Stomach (tissue), 9 donors: ENCODE results near the gene GOSR2. TPM values are rescaled to one million over a fixed set of nuclear protein-coding genes. Genes with fewer than 3 reads are reported as not detected.

ENCODE experiments used
- DNase-seq, 2 donors: peaks; one replicate each; pipeline versions ENCODE4 v3.0.0 to v3.0.0-alpha.2; 2013 to 2019
- H3K27ac ChIP-seq, 5 donors: fragments of 200-600 bp in 4 of 5; sonication (generic) in 4 of 5; one replicate each; pipeline ENCODE4 v1.5.1; 2013 to 2019; ENCODE audit warnings: mild to moderate bottlenecking in 1 of 5, moderate library complexity in 1 of 5
- H3K27me3 ChIP-seq, 3 donors: fragments of 200-600 bp; sonication (generic); one replicate each; pipeline ENCODE4 v1.5.1; 2017 to 2019; ENCODE audit warnings: mixed run types in 1 of 3
- H3K36me3 ChIP-seq, 4 donors: fragments of 200-600 bp; sonication (generic); 1 replicate in 3 of 4; 2 replicates in 1 of 4; pipeline ENCODE4 v1.5.1; 2016 to 2019
- H3K4me1 ChIP-seq, 4 donors: fragments of 200-600 bp; sonication (generic); one replicate each; pipeline ENCODE4 v1.5.1; 2016 to 2019
- H3K4me3 ChIP-seq, 4 donors: fragments of 200-600 bp; sonication (generic) in 3 of 4; one replicate each; pipeline ENCODE4 v1.5.1; 2016 to 2019; ENCODE audit warnings: mild to moderate bottlenecking in 1 of 4
- H3K9me3 ChIP-seq, 4 donors: fragments of 200-600 bp; sonication (generic); one replicate each; pipeline ENCODE4 v1.5.1; 2016 to 2019
- CTCF ChIP-seq, 7 experiments: fragments of 450-650 bp in 4 of 7; fragments of 200-600 bp in 3 of 7; sonication (generic) in 3 of 7; IDR thresholded peaks; one replicate each; pipeline ENCODE4 v1.5.1; 2016 to 2019; ENCODE audit warnings: antibody characterized with exemption in 7 of 7, control low read depth in 2 of 7, mild to moderate bottlenecking in 1 of 7
- EP300 ChIP-seq: sonication (generic); formaldehyde crosslinking; IDR thresholded peaks from one replicate; pipeline ENCODE4 v1.6.1; 2017; ENCODE audit warnings: antibody characterized with exemption
- POLR2A ChIP-seq, 4 donors: fragments of 450-650 bp; IDR thresholded peaks; one replicate each; pipeline ENCODE4 v1.6.1; 2016; ENCODE audit warnings: antibody characterized with exemption in 4 of 4, control low read depth in 2 of 4, mild to moderate bottlenecking in 1 of 4, moderate library complexity in 1 of 4
- POLR2AphosphoS5 ChIP-seq, 3 donors: sonication (generic); formaldehyde crosslinking; IDR thresholded peaks; one replicate each; pipeline ENCODE4 v1.6.1; 2016; ENCODE audit warnings: antibody characterized with exemption in 3 of 3
- WGBS, 5 donors: extraction: QIAGEN DNeasy Blood & Tissue Kit in 3 of 5; methylation state at CpG; one replicate each; pipeline versions ENCODE4 v1.1.5 to v1.1.7; 2013 to 2018; 5-methylcytosine and 5-hydroxymethylcytosine counted together
- intact Hi-C: fragments of 100-400 bp; cut with DNase I; formaldehyde crosslinking; loops from one replicate; pipeline ENCODE4 v1.15.1; 2023; ENCODE audit warnings: low total_unique reads
- polyA plus RNA-seq, 3 donors: library from polyadenylated mRNA; stranded (reverse); fragments of 200-250 nt; gene quantifications; one replicate each; pipeline ENCODE4 v1.2.3, GENCODE V29; 2013
- total RNA-seq, 5 donors: library from RNA; depleted of rRNA; stranded (reverse); fragments of >200 nt; gene quantifications; one replicate each; pipeline versions ENCODE4 v1.1.0 to v1.2.3, GENCODE V29; 2014 to 2016
- donor health status: healthy with polysubstance abuse.
- donor health status: Bipolar disorder and iron deficiency.
- donor health status: healthy.

Gene GOSR2
- total and polyA plus RNA-seq, 8 donors: 15.3 to 84.0 (median 31.9) TPM

GRCh38 chr17:46962374-46962790, 39.4 kb downstream of the GOSR2 start:
- Histone ChIP-seq H3K9me3 (peaks cover 0 to 4% (median 0%) of the 10 kb centered on the region in 4 donors), H3K36me3 (peaks cover 0 to 7% (median 2%) of the 10 kb centered on the region in 4 donors), H3K27ac (no peak overlapping the region), H3K4me3 (no peak overlapping the region), H3K27me3 (no peaks in the 10 kb centered on the region), H3K4me1 (no peaks in the 10 kb centered on the region)
- no peak for DNase-seq
- intact Hi-C loops: no loop called here
- 2 to 36% (median 17%) methylated on average over 1 of the region's 1 CpG for WGBS, 5 donors
- TF ChIP-seq CTCF (IDR thresholded peaks at IDR 0.05) (no peak), POLR2AphosphoS5 (IDR thresholded peaks at IDR 0.05) (no peak), EP300 (no peak), POLR2A (IDR thresholded peaks at IDR 0.05) (no peak)

- Histone ChIP-seq H3K4me3 (no peak overlapping the region), H3K4me1 (no peaks in the 10 kb centered on the region)
- intact Hi-C loops: no loop called here
Observed at GRCh38 chr17:46963571-46963970, 40.6 kb downstream of the GOSR2 start.

GRCh38 chr17:46964315-46965265, 41.6 kb downstream of the GOSR2 start:
- DNase-seq: peak in 1 of 2 donors; percentile 30
- peaks cover 0 to 4% (median 0%) of the 10 kb centered on the region in 4 donors for H3K9me3 ChIP-seq
- no peak overlapping the region for H3K4me3 ChIP-seq
- H3K27ac ChIP-seq: no peak overlapping the region
- 76 to 84% (median 80%) methylated on average over 9 of the region's 9 CpGs for WGBS, 5 donors
- no peaks in the 10 kb centered on the region for H3K4me1 ChIP-seq
- peaks cover 0 to 13% (median 10%) of the 10 kb centered on the region in 4 donors for H3K36me3 ChIP-seq
- H3K27me3 ChIP-seq: no peaks in the 10 kb centered on the region
- TF ChIP-seq EP300 (no peak), CTCF (IDR thresholded peaks at IDR 0.05) (no peak), POLR2A (IDR thresholded peaks at IDR 0.05) (no peak), POLR2AphosphoS5 (IDR thresholded peaks at IDR 0.05) (no peak)
- intact Hi-C loops: no loop called here

More at GRCh38 chr17:46963571-46963970, 40.6 kb downstream of the GOSR2 start:
- WGBS, 5 donors: 58 to 83% (median 76%) methylated on average over 2 of the region's 2 CpGs
- Histone ChIP-seq H3K9me3 (peaks cover 0 to 4% (median 0%) of the 10 kb centered on the region in 4 donors), H3K36me3 (peaks cover 0 to 8% (median 8%) of the 10 kb centered on the region in 4 donors), H3K27me3 (no peaks in the 10 kb centered on the region), H3K27ac (no peak overlapping the region)
- no peak for DNase-seq
- TF ChIP-seq CTCF (IDR thresholded peaks at IDR 0.05) (no peak), EP300 (no peak), POLR2A (IDR thresholded peaks at IDR 0.05) (no peak), POLR2AphosphoS5 (IDR thresholded peaks at IDR 0.05) (no peak)

- H3K27me3 ChIP-seq: no peaks in the 10 kb centered on the region
- peaks cover 0 to 13% (median 10%) of the 10 kb centered on the region in 4 donors for H3K36me3 ChIP-seq
- TF ChIP-seq POLR2AphosphoS5 (IDR thresholded peaks at IDR 0.05) (no peak), CTCF (IDR thresholded peaks at IDR 0.05) (no peak), EP300 (no peak), POLR2A (IDR thresholded peaks at IDR 0.05) (no peak)
- WGBS, 5 donors: 83 to 86% (median 85%) methylated on average over 6 of the region's 6 CpGs
- intact Hi-C loops: no loop called here
- H3K4me3 ChIP-seq: no peak overlapping the region
- no peak for DNase-seq
- H3K4me1 ChIP-seq: peaks cover 0 to 10% (median 7%) of the 10 kb centered on the region in 4 donors
- no peaks in the 10 kb centered on the region for H3K9me3 ChIP-seq
- no peak overlapping the region for H3K27ac ChIP-seq
Observed at GRCh38 chr17:46968224-46968834, 45.4 kb downstream of the GOSR2 start.
